HepG2 (cell line): ENCODE data around the gene MAN2A1. TPM values are rescaled to one million over a fixed set of nuclear protein-coding genes. Genes with fewer than 3 reads are reported as not detected.

ENCODE experiments used
- CEBPB ChIP-seq: IDR thresholded peaks from 2 replicates; pipeline ENCODE4 v1.6.1; 2011; ENCODE audit warnings: low read depth, low read length, improper control_type of control experiment, borderline replicate concordance
- ELK4 ChIP-seq: sonication (generic); formaldehyde crosslinking; IDR thresholded peaks from 2 replicates; pipeline ENCODE4 v1.9.0; 2021; ENCODE audit warnings: missing genetic modification reagents, borderline replicate concordance
- KDM5B ChIP-seq: sonication (generic); formaldehyde crosslinking; IDR thresholded peaks from 2 replicates; pipeline ENCODE4 v1.4.0; 2020; ENCODE audit warnings: missing genetic modification reagents, mild to moderate bottlenecking, borderline replicate concordance
- NKX3-1 ChIP-seq: sonication (generic); formaldehyde crosslinking; IDR thresholded peaks from 2 replicates; pipeline ENCODE4 v1.5.0; 2020; ENCODE audit warnings: missing genetic modification reagents
- NPAS2 ChIP-seq: sonication (generic); formaldehyde crosslinking; IDR thresholded peaks from 2 replicates; pipeline ENCODE4 v1.8.0; 2022; ENCODE audit warnings: mild to moderate bottlenecking, missing genetic modification reagents, borderline replicate concordance
- NR2F1 ChIP-seq, 2 experiments: fragments of 450-650 bp in 1 of 2; formaldehyde crosslinking in 1 of 2; IDR thresholded peaks; 2 replicates each; pipeline versions ENCODE4 v1.5.0 to v1.6.1; 2016 to 2020; ENCODE audit warnings: mild to moderate bottlenecking in 1 of 2, missing compliant biosample characterization in 1 of 2, missing genetic modification reagents in 1 of 2, moderate library complexity in 1 of 2
- PLSCR1 ChIP-seq: sonication (generic); formaldehyde crosslinking; IDR thresholded peaks from 2 replicates; pipeline ENCODE4 v1.5.0; 2020; ENCODE audit warnings: missing genetic modification reagents, mild to moderate bottlenecking, borderline replicate concordance
- RAD51 ChIP-seq: fragments of 450-650 bp; IDR thresholded peaks from 2 replicates; pipeline ENCODE4 v1.6.1; 2016; ENCODE audit warnings: borderline replicate concordance
- RNF219 ChIP-seq: sonication (generic); formaldehyde crosslinking; IDR thresholded peaks from 2 replicates; pipeline ENCODE4 v1.5.0; 2020; ENCODE audit warnings: mild to moderate bottlenecking, missing genetic modification reagents
- SRSF4 ChIP-seq: fragments of 200-400 bp; formaldehyde crosslinking; IDR thresholded peaks from one replicate; pipeline ENCODE4 v1.6.1; 2018; ENCODE audit warnings: mild to moderate bottlenecking, low read depth, low read length, moderate library complexity; ENCODE audit not compliant: poor library complexity, severe bottlenecking
- TARDBP ChIP-seq: sonication (generic); formaldehyde crosslinking; IDR thresholded peaks from 2 replicates; pipeline ENCODE4 v1.8.0; 2022; ENCODE audit warnings: mild to moderate bottlenecking, missing genetic modification reagents
- TFDP1 ChIP-seq: IDR thresholded peaks from 2 replicates; pipeline ENCODE4 v1.6.1; 2016; ENCODE audit warnings: missing compliant biosample characterization, missing genetic modification reagents, borderline replicate concordance
- TP53 ChIP-seq: sonication (generic); formaldehyde crosslinking; conservative IDR thresholded peaks from 2 replicates; pipeline ENCODE4 v1.4.0; 2020; ENCODE audit warnings: missing genetic modification reagents
- ZC3H4 ChIP-seq: sonication (generic); formaldehyde crosslinking; IDR thresholded peaks from 2 replicates; pipeline ENCODE4 v1.4.0; 2020; ENCODE audit warnings: missing genetic modification reagents, borderline replicate concordance
- ZGPAT ChIP-seq: IDR thresholded peaks from 2 replicates; pipeline ENCODE4 v1.6.1; 2016; ENCODE audit warnings: mild to moderate bottlenecking
- ZMYM4 ChIP-seq: sonication (generic); formaldehyde crosslinking; IDR thresholded peaks from 2 replicates; pipeline ENCODE4 v1.8.1; 2023; ENCODE audit warnings: mild to moderate bottlenecking, missing genetic modification reagents
- ZNF124 ChIP-seq: sonication (generic); formaldehyde crosslinking; IDR thresholded peaks from 2 replicates; pipeline ENCODE4 v1.4.0; 2020; ENCODE audit warnings: missing genetic modification reagents
- ZNF160 ChIP-seq: sonication (generic); formaldehyde crosslinking; IDR thresholded peaks from 2 replicates; pipeline ENCODE4 v1.8.0; 2022; ENCODE audit warnings: mild to moderate bottlenecking, inconsistent platforms, missing genetic modification reagents
- ZNF460 ChIP-seq: sonication (generic); formaldehyde crosslinking; IDR thresholded peaks from 2 replicates; pipeline ENCODE4 v1.5.1; 2020; ENCODE audit warnings: missing genetic modification reagents, mild to moderate bottlenecking, borderline replicate concordance
- ZSCAN12 ChIP-seq: sonication (generic); formaldehyde crosslinking; IDR thresholded peaks from 2 replicates; pipeline ENCODE4 v1.9.0; 2021; ENCODE audit warnings: mild to moderate bottlenecking, missing genetic modification reagents
- ZZZ3 ChIP-seq: sonication (generic); formaldehyde crosslinking; IDR thresholded peaks from 2 replicates; pipeline ENCODE4 v1.4.0; 2020; ENCODE audit warnings: missing genetic modification reagents, mild to moderate bottlenecking, borderline replicate concordance
- polyA plus RNA-seq, 8 experiments: library from polyadenylated mRNA; depleted of rRNA in 3 of 8; stranded (reverse) in 7 of 8; unstranded in 1 of 8; fragments of >200 nt; fragmentation: Illumina TruSeq in 4 of 8; extraction: Trizol in 4 of 8; gene quantifications; 2 replicates each; pipeline versions ENCODE4 v1.2.1 to v1.2.3, GENCODE V29; 2011 to 2016; ENCODE audit warnings: low read depth in 4 of 8, missing spikeins in 1 of 8, mixed read lengths in 1 of 8; ENCODE audit not compliant: insufficient read depth in 1 of 8
- total RNA-seq, 5 experiments: library from RNA; depleted of rRNA; stranded (reverse); fragments of >200 nt; fragmentation: Illumina TruSeq; extraction: Trizol; gene quantifications; 2 replicates each; pipeline ENCODE4 v1.2.3, GENCODE V29; 2016; ENCODE audit warnings: low read depth in 1 of 5

The MAN2A1 gene
- total and polyA plus RNA-seq, 2 of the 13 experiments (the other 11 are each of a cell fraction or from before 2014, with no cell fraction given): 56.2 to 80.5 TPM

GRCh38 chr5:109688970-109689739, 572 bp upstream of the MAN2A1 start (continued):
- TF ChIP-seq ZNF460 (peak; percentile 16; the same call in 1 of the 2 replicates), RAD51 (no peak), ZNF160 (no peak), NR2F1 (CRISPR knock-in tag; IDR thresholded peaks at IDR 0.05) (no peak), RNF219 (CRISPR knock-in tag) (no peak), PLSCR1 (CRISPR knock-in tag) (no peak), TARDBP (CRISPR knock-in tag) (no peak), CEBPB (no peak), NPAS2 (CRISPR knock-in tag) (no peak), ZMYM4 (CRISPR knock-in tag) (peak; percentile 91), TFDP1 (CRISPR knock-in tag) (peak; percentile 61; the same call in 1 of the 2 replicates), ZNF124 (CRISPR knock-in tag) (no peak; the same call in 1 of the 2 replicates), ZGPAT (CRISPR knock-in tag) (no peak; the same call in 1 of the 2 replicates), ELK4 (CRISPR knock-in tag) (0 out of 2 replicates have a peak, but pooled peaks have one; percentile 23), ZC3H4 (CRISPR knock-in tag) (no peak), TP53 (CRISPR knock-in tag) (no peak), NKX3-1 (CRISPR knock-in tag) (no peak), SRSF4 (no peak), KDM5B (peak; percentile 72; the same call in 1 of the 2 replicates), ZZZ3 (CRISPR knock-in tag) (0 out of 2 replicates have a peak, but pooled peaks have one; percentile 52), ZSCAN12 (CRISPR knock-in tag) (peak; percentile 54; the same call in 1 of the 2 replicates)
